ENCODE results near the gene SUMF2.
"Not testable (repeated sequence)": the region's sequence is repeated elsewhere in the genome, so short reads cannot be mapped to it uniquely, and the experiment has no call there.

DNA sequence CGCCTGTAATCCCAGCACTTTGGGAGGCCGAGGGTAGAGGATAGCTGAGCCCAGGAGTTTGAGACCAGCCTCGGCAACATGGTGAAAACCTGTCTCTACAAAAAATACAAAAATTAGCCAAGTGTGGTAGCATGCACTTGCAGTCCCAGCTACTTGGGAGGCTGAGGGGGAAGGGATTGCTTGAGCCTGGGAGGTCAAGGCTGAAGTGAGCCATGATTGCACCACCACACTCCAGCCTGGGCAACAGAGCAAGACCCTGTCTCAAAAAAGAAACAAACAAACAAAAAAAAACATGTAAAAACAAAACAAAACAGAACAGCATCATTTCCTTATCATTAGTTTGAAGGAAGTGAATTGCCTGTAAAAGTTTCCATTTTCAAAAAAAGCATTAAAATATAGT lies 48.2 kb downstream of the SUMF2 start:
- TF ChIP-seq, protein P1, sequence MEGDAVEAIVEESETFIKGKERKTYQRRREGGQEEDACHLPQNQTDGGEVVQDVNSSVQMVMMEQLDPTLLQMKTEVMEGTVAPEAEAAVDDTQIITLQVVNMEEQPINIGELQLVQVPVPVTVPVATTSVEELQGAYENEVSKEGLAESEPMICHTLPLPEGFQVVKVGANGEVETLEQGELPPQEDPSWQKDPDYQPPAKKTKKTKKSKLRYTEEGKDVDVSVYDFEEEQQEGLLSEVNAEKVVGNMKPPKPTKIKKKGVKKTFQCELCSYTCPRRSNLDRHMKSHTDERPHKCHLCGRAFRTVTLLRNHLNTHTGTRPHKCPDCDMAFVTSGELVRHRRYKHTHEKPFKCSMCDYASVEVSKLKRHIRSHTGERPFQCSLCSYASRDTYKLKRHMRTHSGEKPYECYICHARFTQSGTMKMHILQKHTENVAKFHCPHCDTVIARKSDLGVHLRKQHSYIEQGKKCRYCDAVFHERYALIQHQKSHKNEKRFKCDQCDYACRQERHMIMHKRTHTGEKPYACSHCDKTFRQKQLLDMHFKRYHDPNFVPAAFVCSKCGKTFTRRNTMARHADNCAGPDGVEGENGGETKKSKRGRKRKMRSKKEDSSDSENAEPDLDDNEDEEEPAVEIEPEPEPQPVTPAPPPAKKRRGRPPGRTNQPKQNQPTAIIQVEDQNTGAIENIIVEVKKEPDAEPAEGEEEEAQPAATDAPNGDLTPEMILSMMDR (IDR thresholded peaks at IDR 0.05): not testable (repeated sequence)
- TF ChIP-seq POLR2A (IDR thresholded peaks at IDR 0.05); EP300 (IDR thresholded peaks at IDR 0.05; ENCODE audit: low read depth): not testable (repeated sequence)

Data from transverse colon (tissue), 3 donors.